GM19395 (cell line): ENCODE results near the gene NELL2.
"Not testable (repeated sequence)": the region's sequence is repeated elsewhere in the genome, so short reads cannot be mapped to it uniquely, and the experiment has no call there.

Source experiments
- ATAC-seq: cut with Tn5 transposase; IDR thresholded peaks from one replicate; pipeline ENCODE4 v1.9.1; 2021; ENCODE audit warnings: mild to moderate bottlenecking, moderate library complexity; ENCODE audit not compliant: unreplicated experiment

The NELL2 gene

DNA sequence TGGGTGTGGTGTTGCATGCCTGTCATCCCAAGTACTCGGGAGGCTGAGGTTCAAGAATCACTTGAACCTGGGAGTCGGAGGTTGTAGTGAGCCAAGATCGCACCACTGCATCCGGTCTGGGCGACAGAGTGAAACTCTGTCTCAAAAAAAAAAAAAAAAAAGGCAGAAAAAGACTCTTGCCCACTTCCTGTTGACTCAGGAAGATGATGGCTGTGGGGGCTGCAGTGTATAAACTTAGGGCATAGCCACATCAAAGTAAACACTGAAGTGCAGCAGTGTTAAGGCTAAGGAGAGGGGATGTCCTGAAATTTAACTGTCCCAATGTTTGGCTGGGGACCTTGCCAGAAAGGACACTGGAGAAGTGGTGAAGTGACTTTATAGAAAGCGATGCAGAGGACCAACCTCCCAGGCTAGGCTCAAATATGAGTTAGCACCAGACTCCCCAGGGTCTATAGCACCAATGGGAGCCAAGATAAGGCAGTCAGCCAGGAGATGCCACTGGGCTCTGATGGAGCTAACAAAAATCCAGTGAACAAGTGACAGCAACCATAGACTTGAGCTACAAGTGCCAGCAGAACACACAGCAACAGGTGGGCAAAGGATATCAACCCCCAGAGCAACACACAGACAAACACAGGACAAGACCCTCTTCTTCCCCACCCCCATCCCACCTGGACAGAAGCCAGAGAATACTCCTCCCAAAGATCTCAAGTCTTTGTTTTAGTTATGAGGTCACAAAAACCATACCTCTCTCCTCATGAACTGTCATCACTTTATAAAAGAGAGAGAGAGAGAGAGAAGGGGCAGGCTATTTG lies 28.0 kb downstream of the NELL2 start:
- peak; percentile 94 for ATAC-seq

DNA sequence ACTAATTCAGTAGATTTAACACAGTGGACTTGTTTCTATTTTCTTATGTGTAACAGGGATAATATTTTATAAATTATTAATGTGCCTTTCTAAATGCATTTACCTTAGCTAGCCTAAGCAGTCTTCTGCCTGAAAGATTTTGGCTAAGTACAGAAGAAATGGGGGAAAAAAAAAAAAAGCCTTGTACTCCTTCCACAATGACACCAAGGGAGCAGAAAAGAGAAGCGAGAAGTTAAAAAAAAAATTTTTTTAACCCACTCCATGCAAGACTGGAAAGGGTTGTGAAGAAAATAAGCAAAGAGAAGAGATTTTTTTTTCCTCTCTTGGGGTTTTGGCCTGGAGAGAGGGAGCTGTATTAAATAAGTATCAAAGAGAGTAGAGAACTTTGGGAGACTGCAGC lies 28.7 kb downstream of the NELL2 start:
- peak; percentile 19 for ATAC-seq

DNA sequence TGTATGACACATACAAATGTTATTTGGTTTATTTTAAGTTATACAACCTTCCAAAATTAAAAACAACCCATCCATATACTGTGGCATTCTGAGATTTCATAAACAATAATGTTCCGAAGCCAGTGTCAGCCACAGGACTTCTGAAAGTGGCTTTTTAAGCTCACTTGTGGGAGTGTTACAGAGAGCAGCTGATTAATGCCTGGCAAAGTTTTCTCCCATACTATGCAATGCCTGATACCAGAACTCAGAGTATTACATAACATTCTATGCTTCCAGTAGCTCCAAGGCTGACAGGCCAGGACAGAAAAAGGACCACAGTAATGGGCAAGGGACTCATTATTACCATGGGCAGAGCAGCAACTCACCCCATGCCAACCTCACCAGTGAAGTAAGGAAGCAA lies 29.3 kb downstream of the NELL2 start:
- ATAC-seq, result no peak

DNA sequence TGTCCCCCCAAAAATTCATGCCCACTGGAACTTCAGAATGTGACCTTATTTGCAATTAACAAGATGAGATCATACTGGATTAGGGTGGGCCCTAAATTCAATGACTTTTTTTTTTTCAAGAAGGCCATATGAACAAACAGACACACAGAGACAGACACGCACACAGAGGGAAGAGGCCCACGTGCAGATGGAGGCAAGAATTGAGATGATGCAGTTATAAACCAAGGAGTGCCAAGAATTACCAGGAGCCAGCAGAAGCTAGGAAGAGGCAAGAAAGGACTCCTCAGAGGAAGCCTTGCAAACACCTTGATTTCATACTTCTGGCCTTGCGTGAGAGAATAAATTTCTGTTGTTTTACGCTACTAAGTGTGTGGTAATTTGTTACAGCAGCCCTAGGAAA lies 33.4 kb downstream of the NELL2 start:
- no peak for ATAC-seq

DNA sequence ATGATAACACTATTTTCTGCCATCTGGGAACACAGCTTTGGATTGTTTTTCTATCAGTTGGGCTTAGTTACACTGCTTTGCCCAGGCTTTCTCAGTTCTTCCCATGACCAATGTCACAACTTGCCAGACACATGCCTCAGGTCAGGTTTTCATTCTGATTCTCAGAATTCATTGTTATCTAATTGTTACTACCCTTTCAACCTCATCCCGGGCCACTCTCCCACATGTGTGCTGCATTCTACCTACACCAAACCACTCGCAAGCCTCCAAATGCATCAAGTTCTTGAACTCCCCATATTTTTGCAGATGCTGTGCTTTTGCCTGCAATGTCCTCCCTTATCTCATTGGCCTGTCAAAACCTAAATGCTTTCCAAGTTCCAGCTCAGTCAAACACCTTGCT lies 36.3 kb downstream of the NELL2 start:
- no peak for ATAC-seq

DNA sequence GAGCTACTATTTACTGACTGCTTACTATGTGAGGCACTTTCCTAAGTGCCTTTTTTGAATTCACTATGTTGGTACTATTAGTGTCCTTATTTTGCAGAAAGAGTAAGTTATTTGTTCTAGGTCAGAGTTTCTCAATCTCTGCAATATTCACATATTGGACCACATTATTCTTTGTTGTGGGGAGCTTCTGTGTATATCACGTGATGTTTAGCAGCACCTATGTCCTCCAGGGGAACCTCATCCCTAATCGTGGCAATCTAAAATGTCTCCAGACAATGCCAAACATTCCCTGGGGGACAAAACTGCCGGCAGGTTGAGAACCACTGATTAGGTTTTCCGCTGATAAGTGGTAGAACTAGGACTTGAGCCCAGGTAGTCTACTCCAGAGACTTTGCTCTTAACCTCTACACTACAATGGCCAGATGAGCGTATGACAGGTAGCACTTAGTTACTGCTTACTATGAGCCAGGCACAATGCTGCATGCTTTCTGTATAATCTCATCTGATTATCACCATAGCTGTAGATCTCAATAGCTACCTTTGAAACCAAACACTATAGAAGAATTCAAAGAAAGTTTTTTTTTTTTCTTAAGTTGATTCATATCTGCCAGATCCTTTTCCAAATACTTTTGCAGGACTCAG lies 38.9 kb downstream of the NELL2 start:
- ATAC-seq, result no peak

DNA sequence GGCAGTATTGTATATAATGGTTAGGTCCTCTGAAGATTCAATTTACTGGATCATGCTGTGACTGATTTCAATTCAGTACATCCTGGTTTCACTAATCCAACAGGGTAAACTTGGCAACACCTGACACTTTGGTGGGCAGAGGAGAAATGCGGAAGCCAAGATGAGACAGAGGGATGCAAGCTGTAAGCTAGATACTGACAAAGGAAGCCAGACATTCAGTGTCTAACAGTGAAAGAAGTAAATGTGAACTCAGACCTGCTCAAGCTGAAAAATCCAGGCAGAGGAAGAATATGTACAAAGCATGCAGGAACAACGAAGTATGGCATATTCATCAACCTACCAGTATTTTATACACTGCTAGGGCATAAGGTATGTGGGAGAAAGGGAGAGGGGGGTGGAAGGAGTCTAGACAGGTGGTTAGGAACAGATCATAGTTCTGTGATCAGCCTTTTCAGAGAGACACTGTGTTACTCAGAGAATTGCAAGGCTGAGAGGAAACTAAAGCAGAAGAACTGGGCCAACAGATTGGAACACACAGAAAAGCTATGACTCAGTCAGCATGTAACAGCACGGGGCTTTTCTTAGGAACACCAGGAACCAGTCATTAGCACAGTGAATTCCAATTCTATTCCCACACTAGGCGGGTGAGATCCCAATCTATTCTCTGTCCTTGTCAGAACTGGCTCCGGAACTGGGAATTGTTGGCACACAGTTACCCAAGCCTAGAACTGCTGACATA lies 40.3 kb downstream of the NELL2 start:
- no peak for ATAC-seq

DNA sequence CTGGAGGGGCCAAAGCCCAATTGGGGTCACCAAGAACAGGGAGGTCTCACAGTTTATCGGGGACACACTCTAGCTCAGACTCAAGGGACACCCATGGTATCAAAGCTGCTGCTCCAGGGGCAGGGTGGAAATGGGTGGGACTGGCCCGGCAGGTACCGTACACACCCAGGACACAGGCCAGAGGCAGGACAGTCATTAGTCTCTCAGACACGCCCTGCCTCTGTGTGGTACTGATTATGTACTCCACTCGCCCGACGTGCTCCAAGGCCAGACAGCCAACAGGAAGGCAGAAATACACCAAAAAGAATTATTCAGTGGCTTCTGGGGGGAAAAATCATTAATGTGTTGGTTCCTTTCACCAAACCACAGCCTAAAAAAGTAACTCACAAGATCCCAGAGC lies 41.1 kb downstream of the NELL2 start:
- not testable (repeated sequence) for ATAC-seq

DNA sequence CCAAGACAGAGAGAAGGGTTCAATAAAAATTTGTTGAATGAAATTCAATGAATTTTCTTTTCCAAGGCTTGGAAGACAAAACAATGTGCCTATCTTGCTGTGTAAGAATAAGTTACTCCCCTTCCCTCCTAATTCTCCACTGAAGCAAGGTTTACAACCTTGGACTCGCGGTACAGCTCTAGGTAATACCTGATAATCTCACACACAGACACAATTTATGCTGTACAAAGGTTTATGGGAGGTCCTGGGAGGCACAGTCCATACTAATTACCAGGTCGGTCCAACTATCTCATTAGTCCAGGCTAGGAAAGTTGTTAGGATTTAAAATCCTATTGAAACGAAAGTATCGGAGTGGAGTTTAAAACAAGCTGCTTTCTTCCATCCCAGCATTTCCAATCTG lies 42.6 kb downstream of the NELL2 start:
- no peak for ATAC-seq

DNA sequence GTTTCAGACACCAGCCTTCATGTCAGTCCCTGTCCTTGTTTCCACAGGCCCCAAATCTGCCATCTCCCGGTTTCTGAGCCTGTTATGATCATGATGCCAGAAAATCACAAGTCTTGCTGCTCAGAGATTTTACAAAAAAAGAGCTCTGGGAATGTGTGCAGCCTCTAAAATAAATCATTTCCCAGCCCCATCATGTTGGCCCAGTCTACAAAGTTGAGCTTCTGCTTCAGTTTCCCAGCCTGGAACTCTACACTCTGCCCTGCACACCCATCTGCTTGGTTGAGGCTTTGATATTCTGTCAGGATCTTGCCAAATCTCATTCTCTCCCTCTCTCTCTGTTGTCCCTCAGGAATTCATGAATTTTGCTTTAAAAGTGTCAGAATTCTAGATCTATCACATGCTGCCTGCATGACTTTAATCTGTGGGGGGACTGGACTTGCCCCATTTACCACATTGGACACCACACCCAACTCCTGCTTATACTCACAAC lies 45.5 kb downstream of the NELL2 start:
- ATAC-seq, result no peak

DNA sequence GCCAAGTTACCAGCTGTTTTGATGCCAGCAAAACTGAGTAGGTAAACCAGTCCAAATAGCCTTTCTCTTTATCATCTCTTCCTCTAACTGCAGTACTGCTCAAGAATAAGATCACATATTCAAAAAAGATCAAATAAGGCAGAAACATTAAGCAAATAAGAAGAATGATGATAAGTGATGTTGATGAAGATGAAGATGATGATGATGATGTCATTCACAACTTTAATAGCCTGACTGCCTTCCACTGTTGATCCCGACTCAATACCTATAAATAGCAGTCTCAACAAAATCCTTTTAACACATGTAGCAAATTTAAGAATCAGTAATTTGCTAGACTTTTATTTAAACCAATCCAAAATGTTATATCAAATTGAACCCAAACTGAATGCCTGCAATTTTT lies 47.1 kb downstream of the NELL2 start:
- no peak for ATAC-seq

DNA sequence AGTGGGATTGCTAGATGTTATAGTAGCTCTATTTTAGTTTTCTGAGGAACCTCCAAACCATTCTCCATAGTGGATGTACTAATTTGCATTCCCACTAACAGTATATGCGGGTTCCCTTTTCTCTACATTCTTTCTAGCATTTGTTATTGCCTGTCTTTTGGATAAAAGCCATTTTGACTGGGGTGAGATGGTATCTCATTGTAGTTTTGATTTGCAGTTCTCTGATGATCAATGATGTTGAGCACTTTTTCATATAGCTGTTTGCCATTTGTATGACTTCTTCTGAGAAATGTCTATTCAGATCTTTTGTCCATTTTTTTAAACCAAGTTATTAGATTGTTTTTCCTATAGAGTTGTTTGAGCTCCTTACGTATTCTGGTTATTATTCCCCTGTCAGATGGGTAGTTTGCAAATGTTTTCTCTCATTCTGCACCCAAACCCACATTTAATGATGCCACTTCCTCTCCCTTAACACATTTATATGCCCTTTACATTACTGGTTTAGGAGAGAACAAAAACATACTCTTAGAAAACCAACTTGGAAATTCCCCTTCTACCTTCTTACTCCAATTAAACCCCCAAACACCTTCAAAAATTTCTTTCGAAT lies 48.2 kb downstream of the NELL2 start:
- ATAC-seq, result no peak

DNA sequence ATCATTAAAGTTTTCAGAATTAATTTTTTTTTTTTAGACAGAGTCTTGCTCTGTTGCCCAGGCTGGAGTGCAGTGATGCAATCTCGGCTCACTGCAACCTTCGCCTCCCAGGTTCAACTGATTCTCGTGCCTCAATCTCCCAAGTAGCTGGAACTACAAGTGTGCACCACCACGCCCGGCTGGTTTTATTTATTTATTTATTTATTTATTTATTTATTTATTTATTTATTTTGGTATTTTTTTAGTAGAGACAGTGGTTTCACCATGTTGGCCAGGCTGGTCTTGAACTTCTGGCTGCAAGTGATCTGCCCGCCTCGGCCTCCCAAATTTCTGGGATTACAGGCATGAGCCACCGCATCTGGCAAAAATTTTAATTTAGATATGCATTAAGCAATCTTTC lies 54.4 kb downstream of the NELL2 start:
- not testable (repeated sequence) for ATAC-seq

DNA sequence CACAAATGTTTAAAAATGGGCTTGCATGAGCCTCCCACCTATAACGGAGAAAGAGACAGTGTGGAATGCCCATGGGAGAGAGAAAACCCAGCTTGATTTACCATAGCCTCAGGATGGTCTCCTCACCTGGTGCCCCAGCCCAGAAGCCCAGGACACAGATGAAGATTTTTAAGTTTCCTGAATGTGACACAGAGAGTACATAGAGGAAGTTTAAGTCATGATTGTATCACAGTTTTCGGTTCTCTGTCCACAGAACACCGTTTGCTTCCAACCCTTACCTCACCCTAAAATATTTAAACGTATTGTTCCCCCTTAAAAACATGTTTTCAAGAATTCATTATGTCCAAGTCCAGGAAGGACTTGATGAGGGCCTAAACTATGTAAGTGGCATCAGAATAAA lies 56.2 kb downstream of the NELL2 start:
- no peak for ATAC-seq

DNA sequence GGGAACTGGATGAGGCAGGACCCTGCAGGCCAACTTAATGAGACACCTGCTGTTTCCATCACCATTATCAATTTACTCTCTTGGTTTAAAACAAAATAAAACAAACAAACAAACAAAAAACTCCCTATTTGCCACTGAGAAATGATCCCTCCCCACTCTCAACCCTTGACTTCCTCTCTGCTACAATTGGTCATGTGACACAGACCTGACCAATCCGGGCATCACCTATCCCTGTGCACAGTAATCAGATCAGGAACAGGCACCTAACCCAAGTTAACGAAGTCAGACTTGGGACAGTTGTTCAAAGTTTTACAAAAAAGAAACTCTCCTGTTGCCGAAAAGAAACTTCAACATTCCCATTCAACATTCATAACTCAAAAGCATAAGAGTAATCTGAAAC lies 58.4 kb downstream of the NELL2 start:
- ATAC-seq, result peak; percentile 66

DNA sequence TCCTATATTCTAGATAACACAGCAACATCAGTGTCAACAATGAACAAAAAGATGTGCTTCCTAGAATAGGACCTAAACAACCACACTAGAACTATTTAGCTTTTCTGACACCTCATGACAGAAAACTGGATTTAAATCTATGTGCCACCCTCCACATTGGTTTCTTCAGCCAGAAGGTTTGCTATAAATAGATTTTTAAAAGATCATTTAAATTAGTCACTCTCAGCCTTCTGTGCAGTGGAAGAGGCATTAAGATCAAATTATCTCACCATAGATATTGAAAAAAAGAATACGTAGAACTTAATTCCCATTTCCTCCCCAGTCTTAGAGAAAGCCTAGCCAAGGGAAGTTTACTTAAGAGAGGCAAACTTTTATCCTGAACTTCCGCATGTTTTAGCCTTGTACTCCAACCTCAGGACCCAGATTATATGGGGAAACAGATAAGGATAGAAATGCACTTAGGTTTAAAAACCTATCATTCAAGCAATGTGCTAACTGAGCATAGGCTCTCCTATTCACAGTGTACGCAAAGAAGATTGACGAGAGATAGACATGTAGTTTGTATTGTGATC lies 59.6 kb downstream of the NELL2 start:
- no peak for ATAC-seq

DNA sequence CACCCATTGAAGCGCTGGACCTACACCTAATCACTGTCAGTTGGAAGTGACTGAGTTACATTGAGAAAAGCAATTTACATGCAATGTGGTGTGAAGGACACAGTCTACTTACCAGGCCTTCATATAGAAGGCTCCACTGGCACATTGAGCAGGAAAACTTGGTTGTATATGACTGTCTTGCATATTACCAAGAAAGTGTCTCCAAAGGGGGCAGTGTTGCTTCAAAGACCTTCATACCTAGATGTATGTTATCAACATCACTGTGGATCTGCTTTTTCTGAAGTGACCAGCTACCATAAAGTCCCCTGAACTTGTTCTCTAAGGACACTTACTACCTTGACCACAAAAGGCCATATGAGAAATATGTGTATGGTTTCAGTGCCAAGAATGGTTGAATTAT lies 64.1 kb downstream of the NELL2 start:
- peak; percentile 57 for ATAC-seq

DNA sequence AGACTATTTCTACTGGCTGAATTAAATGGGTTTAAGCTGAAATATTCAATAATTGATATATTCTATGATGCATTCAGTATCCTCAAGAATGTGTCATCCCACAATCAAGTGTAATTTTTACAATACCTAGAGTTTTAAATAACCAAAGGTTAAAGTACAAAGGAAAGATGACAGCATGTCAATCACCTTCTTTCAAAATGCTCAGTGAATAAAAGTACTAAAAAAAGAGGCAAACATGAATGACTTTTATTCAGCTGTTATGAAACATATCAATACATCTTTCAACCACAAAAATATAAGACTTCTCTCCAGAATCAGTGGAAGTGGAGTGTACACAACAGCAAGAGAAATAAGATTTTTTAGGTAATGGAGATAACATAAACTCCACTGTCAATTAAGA lies 72.0 kb downstream of the NELL2 start:
- ATAC-seq, result no peak

DNA sequence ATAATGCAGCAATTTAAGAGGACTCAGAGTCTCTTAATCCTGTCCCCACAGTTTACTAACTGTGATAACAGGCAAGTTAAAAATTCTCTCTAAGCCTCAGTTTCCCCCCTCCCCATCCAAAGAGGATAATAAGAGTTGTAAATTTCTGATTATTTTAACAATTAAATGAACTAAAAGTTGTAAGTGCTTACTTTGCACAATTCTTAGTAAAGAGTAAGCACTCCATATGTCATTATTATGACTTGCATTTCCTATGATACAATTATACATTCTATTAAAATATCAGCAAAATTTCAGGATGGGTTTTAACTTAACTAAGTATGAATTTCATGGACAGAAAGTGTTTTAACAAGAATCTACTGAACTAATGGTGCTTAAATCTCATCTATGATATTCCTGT lies 80.1 kb downstream of the NELL2 start:
- no peak for ATAC-seq

DNA sequence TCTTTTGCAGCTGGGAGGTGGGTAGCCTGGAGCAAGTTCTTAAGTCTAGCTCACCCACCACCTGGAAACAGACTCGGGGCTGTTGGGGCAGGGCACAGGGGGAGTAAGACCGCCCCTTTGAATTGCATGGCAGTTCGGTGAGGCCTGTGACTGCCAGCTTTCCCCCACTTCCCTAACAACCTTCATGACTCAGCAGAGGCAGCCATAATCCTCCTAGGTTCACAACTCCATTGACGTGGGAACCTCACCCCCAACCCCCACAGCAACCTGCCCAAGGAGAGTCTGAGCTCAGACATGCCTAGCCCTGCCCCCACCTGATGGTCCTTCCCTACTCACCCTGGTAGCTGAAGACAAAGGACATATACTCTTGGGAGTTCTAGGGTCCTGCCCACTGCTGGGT lies 87.4 kb downstream of the NELL2 start:
- ATAC-seq, result no peak

DNA sequence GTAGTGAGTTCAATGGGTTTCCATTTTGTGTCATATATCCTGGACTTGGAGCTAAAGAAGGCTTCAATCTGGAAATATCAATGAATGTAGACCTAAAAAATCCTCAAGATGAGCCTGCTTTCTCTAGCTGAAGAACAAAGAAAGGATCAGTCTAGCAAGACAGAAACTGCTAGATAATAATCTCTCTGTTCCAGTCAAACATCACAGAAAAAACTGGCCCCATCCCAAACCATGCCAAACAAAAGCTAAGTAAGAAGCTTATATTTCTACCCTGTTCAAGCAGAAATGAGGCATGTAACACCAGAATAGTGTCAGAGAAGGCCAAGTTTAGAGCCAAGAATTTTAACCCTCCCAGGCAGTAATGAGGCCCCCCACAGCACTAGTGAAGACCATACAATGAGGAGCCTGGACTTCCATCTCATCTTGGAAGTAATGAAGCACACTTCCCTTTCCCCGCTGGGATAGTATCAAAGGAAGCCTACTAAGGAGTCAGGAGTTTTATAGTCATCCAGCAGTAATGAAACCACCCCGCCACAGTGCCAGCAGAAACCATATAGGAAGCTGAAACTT lies 95.8 kb downstream of the NELL2 start:
- no peak for ATAC-seq
